ENCODE measurements around the gene GALNT11.

DNA sequence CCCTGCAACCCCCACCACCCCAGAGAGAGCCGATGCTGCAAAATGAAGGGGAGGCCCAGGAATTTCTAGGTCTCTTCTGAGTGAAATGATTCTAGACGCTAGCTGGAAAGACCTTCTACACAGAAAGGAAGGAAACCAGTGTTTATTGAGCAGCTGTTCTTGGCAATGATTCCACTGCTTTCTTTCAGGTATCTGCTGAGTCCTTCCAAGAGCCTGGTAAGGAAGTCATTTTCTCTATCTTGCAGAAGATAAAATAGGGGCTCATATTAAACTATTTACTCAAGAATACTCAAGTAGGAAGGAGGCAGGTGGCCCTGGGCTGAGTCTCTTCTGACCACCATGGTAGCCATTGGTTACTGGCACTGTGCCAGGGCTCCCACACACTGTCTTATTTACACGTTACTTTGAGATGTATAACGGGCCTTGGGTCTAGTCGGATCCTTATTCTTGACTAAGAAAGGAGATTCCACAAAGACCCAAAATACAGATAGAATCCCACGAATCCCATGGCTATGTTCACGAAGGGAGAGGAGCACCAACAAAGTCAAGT lies 112.1 kb downstream of the GALNT11 start:
- TF ChIP-seq, protein P1, sequence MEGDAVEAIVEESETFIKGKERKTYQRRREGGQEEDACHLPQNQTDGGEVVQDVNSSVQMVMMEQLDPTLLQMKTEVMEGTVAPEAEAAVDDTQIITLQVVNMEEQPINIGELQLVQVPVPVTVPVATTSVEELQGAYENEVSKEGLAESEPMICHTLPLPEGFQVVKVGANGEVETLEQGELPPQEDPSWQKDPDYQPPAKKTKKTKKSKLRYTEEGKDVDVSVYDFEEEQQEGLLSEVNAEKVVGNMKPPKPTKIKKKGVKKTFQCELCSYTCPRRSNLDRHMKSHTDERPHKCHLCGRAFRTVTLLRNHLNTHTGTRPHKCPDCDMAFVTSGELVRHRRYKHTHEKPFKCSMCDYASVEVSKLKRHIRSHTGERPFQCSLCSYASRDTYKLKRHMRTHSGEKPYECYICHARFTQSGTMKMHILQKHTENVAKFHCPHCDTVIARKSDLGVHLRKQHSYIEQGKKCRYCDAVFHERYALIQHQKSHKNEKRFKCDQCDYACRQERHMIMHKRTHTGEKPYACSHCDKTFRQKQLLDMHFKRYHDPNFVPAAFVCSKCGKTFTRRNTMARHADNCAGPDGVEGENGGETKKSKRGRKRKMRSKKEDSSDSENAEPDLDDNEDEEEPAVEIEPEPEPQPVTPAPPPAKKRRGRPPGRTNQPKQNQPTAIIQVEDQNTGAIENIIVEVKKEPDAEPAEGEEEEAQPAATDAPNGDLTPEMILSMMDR (IDR thresholded peaks at IDR 0.05; ENCODE audit: insufficient read depth, low read length), result no peak
- TF ChIP-seq, protein P2, sequence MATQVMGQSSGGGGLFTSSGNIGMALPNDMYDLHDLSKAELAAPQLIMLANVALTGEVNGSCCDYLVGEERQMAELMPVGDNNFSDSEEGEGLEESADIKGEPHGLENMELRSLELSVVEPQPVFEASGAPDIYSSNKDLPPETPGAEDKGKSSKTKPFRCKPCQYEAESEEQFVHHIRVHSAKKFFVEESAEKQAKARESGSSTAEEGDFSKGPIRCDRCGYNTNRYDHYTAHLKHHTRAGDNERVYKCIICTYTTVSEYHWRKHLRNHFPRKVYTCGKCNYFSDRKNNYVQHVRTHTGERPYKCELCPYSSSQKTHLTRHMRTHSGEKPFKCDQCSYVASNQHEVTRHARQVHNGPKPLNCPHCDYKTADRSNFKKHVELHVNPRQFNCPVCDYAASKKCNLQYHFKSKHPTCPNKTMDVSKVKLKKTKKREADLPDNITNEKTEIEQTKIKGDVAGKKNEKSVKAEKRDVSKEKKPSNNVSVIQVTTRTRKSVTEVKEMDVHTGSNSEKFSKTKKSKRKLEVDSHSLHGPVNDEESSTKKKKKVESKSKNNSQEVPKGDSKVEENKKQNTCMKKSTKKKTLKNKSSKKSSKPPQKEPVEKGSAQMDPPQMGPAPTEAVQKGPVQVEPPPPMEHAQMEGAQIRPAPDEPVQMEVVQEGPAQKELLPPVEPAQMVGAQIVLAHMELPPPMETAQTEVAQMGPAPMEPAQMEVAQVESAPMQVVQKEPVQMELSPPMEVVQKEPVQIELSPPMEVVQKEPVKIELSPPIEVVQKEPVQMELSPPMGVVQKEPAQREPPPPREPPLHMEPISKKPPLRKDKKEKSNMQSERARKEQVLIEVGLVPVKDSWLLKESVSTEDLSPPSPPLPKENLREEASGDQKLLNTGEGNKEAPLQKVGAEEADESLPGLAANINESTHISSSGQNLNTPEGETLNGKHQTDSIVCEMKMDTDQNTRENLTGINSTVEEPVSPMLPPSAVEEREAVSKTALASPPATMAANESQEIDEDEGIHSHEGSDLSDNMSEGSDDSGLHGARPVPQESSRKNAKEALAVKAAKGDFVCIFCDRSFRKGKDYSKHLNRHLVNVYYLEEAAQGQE (IDR thresholded peaks at IDR 0.05; ENCODE audit: insufficient replicate concordance, low read depth), result no peak
- TF ChIP-seq POLR2AphosphoS5 (IDR thresholded peaks at IDR 0.05; ENCODE audit: low read depth) (no peak), GABPA (IDR thresholded peaks at IDR 0.05; ENCODE audit: low read depth) (no peak), SPI1 (IDR thresholded peaks at IDR 0.05; ENCODE audit: borderline replicate concordance, low read depth) (no peak)
